GM19455 (cell line): ENCODE results near the gene FBXL3.
"Not testable (repeated sequence)": the region's sequence is repeated elsewhere in the genome, so short reads cannot be mapped to it uniquely, and the experiment has no call there.

ENCODE experiments used
- ATAC-seq: cut with Tn5 transposase; IDR thresholded peaks from one replicate; pipeline ENCODE4 v1.9.1; 2021; ENCODE audit not compliant: unreplicated experiment

The FBXL3 gene

GRCh38 chr13:76991796-76992547 is 35.0 kb downstream of the FBXL3 start, which contains the start of gene CLN5:
TSS of gene CLN5 (plus strand) at chr13:76992081. CDS start at chr13:76992099, 18 bp downstream.
- peak; percentile 96 for ATAC-seq

GRCh38 chr13:76991432-76991795 is 35.5 kb downstream of the FBXL3 start:
- peak; percentile 48 for ATAC-seq

GRCh38 chr13:76983676-76984075 is 43.3 kb downstream of the FBXL3 start:
- no peak for ATAC-seq

GRCh38 chr13:76982061-76982460 is 44.9 kb downstream of the FBXL3 start:
- no peak for ATAC-seq

- ATAC-seq: peak; percentile 100
Measured at GRCh38 chr13:76980075-76980718, 46.8 kb downstream of the FBXL3 start.

DNA sequence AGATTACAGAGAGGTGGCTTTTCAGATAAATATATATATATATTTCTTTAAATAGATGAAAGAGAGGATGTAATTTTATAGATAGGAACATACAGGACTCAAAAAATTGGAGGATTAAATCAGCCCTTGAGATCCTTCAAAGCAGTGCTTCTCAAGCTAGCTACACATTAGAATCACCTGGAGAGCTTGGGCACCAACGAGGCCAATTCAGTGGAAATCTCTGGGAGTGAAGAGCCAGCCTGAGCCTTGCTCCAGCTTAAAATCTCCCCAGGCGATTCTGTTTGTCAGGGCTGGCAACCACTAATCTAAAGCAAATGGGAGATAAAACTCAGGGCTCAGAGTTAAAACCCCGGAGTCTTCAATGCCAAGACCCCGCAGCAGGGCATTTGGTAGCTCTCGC is 50.0 kb downstream of the FBXL3 start:
- no peak for ATAC-seq

DNA sequence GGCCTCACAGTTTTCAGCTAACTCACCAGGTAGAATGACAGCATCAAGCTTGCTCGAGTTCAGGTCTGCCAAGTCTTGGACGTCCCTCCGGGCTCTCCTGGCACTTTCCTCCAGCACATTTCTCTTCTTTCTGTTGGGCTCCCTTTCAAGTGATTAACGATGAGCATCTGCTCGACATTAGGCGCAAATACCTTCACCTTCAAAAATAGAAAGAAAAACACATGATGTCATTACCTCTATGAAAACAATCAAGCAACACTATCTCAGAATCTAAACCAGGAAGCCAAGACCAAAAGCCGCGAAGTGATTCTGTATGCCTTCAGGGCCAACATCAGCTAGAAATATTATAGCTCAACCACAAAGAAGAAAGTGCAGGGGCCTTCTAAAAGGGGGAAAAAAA is 50.5 kb downstream of the FBXL3 start:
- no peak for ATAC-seq

- no peak for ATAC-seq
Measured at GRCh38 chr13:76975863-76976262, 51.1 kb downstream of the FBXL3 start.

DNA sequence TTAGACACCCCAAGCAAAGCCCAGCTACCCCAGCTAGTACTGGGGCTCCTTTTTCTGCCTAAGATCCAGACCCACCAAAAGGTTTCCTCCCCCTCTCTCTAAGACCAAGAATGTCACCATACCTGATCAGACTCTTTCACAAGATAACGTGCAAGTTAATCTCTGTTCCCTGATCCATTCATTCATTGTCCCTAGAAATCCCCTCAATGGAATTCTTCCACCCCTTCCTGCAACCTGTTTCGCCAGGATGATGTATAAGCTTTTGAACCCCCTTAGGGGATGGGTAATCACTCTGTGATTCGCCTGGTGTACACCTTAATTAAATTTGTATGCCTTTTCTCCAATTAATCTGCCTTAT is 52.4 kb downstream of the FBXL3 start:
- ATAC-seq: no peak

GRCh38 chr13:76973920-76974617 is 52.9 kb downstream of the FBXL3 start:
- ATAC-seq: no peak

GRCh38 chr13:76971851-76972829 is 54.8 kb downstream of the FBXL3 start:
- ATAC-seq: no peak

- ATAC-seq: no peak
Measured at GRCh38 chr13:76971215-76971614, 55.7 kb downstream of the FBXL3 start.

DNA sequence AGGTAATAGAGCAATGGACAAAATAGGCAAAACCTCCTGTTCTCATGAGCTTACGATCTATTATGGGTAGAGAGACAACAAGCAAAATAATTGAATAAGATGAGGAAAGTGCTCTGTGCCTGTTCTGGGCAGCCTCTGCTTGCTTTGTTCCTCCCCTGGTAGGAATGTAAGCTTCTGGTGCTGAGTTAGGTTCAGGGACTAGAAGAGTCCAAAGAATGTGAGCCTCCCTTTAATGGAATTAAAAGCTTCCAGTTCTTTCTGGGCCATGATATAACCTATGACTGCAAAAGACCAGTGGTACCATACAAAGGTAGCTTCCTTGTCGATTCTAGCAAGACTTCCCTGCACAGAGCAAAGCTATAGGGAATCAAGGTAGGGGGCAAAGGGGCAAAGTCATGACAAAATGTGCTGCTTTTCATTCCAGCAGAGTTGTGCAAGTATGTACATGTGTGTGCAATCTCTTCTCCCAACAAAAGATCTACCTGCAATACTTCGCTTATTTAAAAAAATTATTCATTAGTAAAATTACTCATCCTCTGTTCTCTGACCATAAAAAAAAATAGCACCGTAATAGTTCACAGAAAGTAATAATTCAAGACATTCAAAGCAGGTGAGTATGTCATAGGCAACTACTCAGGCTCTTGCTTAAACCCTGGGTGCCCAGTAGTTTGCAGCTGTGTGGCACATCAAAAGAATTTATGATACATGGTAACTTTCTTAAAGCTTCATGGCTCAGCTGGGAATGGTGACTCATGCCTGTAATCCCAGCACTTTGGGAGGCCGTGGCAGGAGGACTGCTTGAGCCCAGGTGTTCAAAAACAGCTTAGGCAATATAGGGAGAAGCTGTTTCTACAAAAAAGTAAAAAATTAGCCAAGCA is 57.2 kb downstream of the FBXL3 start:
- ATAC-seq: no peak

DNA sequence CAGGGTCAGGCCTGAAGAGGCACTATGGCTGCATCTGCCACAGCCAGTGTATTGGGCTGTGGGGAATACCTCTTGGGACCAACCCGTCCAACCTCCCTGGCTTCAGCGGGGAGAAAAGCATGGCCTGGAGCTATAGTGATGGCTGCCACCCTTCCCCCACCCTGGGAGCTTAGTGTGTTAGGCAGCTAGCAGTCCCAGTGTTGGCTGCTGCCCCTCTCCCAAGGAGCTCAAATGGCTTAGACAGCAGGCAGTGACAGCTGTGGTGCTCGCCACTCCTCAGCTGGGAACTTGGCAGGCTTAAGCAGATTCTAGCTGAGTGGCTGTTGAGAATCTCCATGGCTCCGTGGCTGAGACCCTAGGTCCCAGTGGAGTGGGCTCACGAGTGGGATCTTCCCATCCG is 58.9 kb downstream of the FBXL3 start:
- ATAC-seq: no peak

- no peak for ATAC-seq
Measured at GRCh38 chr13:76967031-76967430, 59.9 kb downstream of the FBXL3 start.

DNA sequence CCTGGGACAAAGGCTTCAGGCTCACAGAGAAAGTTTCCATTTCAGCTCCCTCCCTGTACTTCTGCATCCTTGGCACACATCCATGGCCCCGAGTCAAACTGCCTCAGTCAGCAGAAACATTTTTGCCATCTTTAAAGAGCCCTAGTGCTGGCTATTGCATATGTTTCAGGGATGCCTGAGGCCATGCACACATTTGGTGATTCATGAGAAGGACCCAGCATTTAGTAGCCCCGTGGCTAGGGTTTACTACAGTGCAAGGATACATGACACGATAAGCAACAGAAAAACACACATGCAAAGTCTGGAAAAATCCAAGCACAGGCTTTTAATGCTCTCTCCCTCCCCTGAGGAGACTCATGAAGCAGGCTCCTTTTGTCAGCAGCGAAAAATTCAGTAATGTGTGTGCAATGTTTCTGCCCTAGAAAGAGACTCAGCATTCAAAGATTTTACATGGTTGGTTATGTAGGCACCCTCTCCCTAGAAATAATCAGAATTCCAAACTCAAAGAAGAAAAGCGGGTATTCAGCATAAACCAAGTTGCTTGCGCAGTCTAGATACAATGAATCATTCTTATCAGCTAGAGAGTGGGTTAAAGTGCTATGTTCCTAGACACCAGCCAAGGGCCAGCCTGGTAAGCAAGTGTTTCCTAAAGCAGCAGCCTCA is 61.1 kb downstream of the FBXL3 start:
- ATAC-seq: no peak

DNA sequence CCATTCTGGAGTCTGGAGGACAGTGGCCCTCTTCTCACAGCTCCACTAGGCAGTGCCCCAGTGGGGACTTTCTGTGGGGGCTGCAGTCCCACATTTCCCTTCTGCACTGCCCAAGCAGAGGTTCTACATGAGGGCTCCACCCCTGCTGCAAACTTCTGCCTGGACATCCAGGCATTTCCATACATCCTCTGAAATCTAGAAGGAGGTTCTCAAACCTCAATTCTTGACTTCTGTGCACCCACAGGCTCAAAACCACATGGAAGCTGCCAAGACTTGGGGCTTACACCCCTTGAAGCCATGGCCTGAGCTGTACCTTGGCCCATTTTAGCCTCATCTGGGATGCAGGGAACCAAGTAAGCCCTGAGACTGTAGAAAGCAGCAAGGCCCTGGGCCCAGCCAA is 67.2 kb downstream of the FBXL3 start:
- not testable (repeated sequence) for ATAC-seq

GRCh38 chr13:76958841-76959432 is 68.0 kb downstream of the FBXL3 start:
- no peak for ATAC-seq

- no peak for ATAC-seq
Measured at GRCh38 chr13:76955661-76956060, 71.3 kb downstream of the FBXL3 start.
